GM12875 (cell line): ENCODE data around the gene ACSS1.

ENCODE experiments used
- H3K4me3 ChIP-seq: one replicate; pipeline ENCODE4 v1.5.1; 2011; ENCODE audit warnings: low read depth, low read length, control low read depth
- CTCF ChIP-seq: IDR thresholded peaks from 2 replicates; pipeline ENCODE4 v1.5.1; 2011; ENCODE audit warnings: low read depth, mild to moderate bottlenecking, control low read depth, inconsistent platforms, low read length, moderate library complexity, borderline replicate concordance; ENCODE audit not compliant: insufficient read depth

The ACSS1 gene

GRCh38 chr20:25058847-25059810, 1.2 kb upstream of the ACSS1 start:
- H3K4me3 ChIP-seq = no peak overlapping the region
- TF ChIP-seq CTCF = no peak

GRCh38 chr20:25057234-25058050, 497 bp downstream of the ACSS1 start:
- TF ChIP-seq CTCF = no peak
- peak overlapping the region; percentile 76 for H3K4me3 ChIP-seq

- peak overlapping the region; percentile 76 for H3K4me3 ChIP-seq
- TF ChIP-seq CTCF = no peak
Measured at GRCh38 chr20:25056690-25057233, 1.2 kb downstream of the ACSS1 start.

GRCh38 chr20:25055711-25056495, 2.0 kb downstream of the ACSS1 start:
- TF ChIP-seq CTCF = no peak

GRCh38 chr20:25054995-25055629, 2.8 kb downstream of the ACSS1 start:
- H3K4me3 ChIP-seq = no peak overlapping the region
- TF ChIP-seq CTCF = no peak

More at GRCh38 chr20:25055711-25056495, 2.0 kb downstream of the ACSS1 start:
- no peak overlapping the region for H3K4me3 ChIP-seq
